Smooth muscle cell (in vitro differentiated cells): ENCODE results near the gene RNF213. TPM values are rescaled to one million over a fixed set of nuclear protein-coding genes. Genes with fewer than 3 reads are reported as not detected.

Source experiments
- DNase-seq: peaks from one replicate; lab custom pipeline; 2025; ENCODE audit not compliant: unreplicated experiment; lab: John Stamatoyannopoulos, UW
- H2AFZ ChIP-seq: fragments of 200-600 bp; sonication (generic); 2 replicates; pipeline ENCODE4 v1.6.0; 2016; ENCODE audit warnings: antibody characterized with exemption, low read depth, mild to moderate bottlenecking
- H3F3A ChIP-seq: fragments of 200-600 bp; sonication (generic); 2 replicates; pipeline ENCODE4 v1.6.0; 2017; ENCODE audit warnings: antibody characterized with exemption, low read depth
- H3K27ac ChIP-seq: fragments of 200-600 bp; sonication (generic); 2 replicates; pipeline ENCODE4 v1.5.1; 2016; ENCODE audit warnings: low read depth, mild to moderate bottlenecking
- H3K27me3 ChIP-seq: fragments of 200-600 bp; sonication (generic); 2 replicates; pipeline ENCODE4 v1.6.1; 2016; ENCODE audit warnings: low read depth, mild to moderate bottlenecking
- H3K36me3 ChIP-seq: fragments of 200-600 bp; sonication (generic); 2 replicates; pipeline ENCODE4 v1.5.1; 2016; ENCODE audit warnings: low read depth
- H3K4me1 ChIP-seq: fragments of 200-600 bp; sonication (generic); 2 replicates; pipeline ENCODE4 v1.5.1; 2016; ENCODE audit warnings: low read depth
- H3K4me2 ChIP-seq: fragments of 200-600 bp; sonication (generic); 2 replicates; pipeline ENCODE4 v1.6.0; 2016; ENCODE audit warnings: mild to moderate bottlenecking
- H3K4me3 ChIP-seq: fragments of 200-600 bp; sonication (generic); 2 replicates; pipeline ENCODE4 v1.5.1; 2016; ENCODE audit warnings: mild to moderate bottlenecking
- H3K79me2 ChIP-seq: fragments of 200-600 bp; sonication (generic); 2 replicates; pipeline ENCODE4 v1.6.0; 2016; ENCODE audit warnings: low read depth, mild to moderate bottlenecking
- H3K9ac ChIP-seq: fragments of 200-600 bp; sonication (generic); 2 replicates; pipeline ENCODE4 v1.6.0; 2016; ENCODE audit warnings: low read depth
- H3K9me3 ChIP-seq: fragments of 200-600 bp; sonication (generic); replicated peaks from 2 replicates; pipeline ENCODE4 v1.5.1; 2016; ENCODE audit warnings: low read depth
- H4K20me1 ChIP-seq: fragments of 200-600 bp; sonication (generic); 2 replicates; pipeline ENCODE4 v1.6.0; 2016; ENCODE audit warnings: low read depth
- WGBS: methylation state at CpG from one replicate; pipeline ENCODE4 v1.1.7; 2016; ENCODE audit warnings: low lambda C conversion rate; 5-methylcytosine and 5-hydroxymethylcytosine counted together
- polyA plus RNA-seq: library from polyadenylated mRNA; unstranded; fragments of >200 nt; fragmentation: Nextera tagmentation; extraction: Ambion mirVana; gene quantifications from 2 replicates; pipeline ENCODE4 v1.2.1, GENCODE V29; 2016
- total RNA-seq: library from RNA; depleted of rRNA; stranded (reverse); fragments of >200 nt; gene quantifications from 2 replicates; pipeline ENCODE4 v1.2.3, GENCODE V29; 2014
- TF ChIP-seq, protein P1 (sequence below): fragments of 200-600 bp; sonication (generic); IDR thresholded peaks from 2 replicates; pipeline ENCODE4 v1.5.1; 2017; ENCODE audit warnings: borderline replicate concordance, mild to moderate bottlenecking, antibody characterized with exemption; ENCODE audit not compliant: insufficient read depth, poor library complexity, severe bottlenecking

The RNF213 gene
- total and polyA plus RNA-seq, 2 experiments from 2014 or later: 12.8 to 43.0 TPM

DNA sequence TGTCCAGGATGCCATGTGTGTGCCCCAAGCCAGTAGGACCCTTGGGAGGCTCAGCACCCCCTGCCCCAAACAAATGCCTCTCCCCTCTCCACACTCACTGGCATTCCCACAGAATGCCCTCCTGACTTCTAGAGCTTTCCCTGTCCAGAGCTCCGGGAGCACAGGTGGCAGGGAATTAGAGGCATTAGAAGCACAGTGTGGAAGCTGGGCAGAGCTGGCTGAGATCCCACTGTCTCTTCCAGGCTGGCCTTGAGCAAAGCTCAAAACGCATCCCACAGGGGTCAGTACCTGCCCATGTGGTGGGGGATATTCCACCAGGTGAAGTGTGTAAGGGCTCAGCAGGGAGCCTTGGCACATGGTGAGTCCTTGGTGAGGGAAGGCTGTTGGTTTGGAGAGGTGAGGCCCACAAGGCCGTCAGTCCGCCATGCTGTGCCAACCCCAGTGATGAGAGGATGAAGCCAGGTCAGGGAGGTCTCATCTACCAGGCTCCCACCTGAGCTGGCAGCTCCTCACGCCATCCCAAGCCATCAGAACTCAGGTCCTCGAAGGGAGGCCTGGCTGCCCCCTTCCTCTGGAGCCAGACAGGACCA lies 172.4 kb downstream of the RNF213 start:
- Histone ChIP-seq H3K27ac (no peak overlapping the region), H3K9me3 (no peaks in the 10 kb centered on the region), H3K27me3 (no peaks in the 10 kb centered on the region), H4K20me1 (peaks cover 13% of the 10 kb centered on the region), H3K79me2 (no peaks in the 10 kb centered on the region), H3K9ac (no peak overlapping the region), H3K36me3 (no peaks in the 10 kb centered on the region), H3K4me1 (no peaks in the 10 kb centered on the region), H2AFZ (no peak overlapping the region), H3K4me2 (no peak overlapping the region), H3K4me3 (no peak overlapping the region), H3F3A (no peaks in the 10 kb centered on the region)
- no peak for DNase-seq
- 91% methylated on average over 6 of the region's 6 CpGs for WGBS
- TF ChIP-seq, protein P1, sequence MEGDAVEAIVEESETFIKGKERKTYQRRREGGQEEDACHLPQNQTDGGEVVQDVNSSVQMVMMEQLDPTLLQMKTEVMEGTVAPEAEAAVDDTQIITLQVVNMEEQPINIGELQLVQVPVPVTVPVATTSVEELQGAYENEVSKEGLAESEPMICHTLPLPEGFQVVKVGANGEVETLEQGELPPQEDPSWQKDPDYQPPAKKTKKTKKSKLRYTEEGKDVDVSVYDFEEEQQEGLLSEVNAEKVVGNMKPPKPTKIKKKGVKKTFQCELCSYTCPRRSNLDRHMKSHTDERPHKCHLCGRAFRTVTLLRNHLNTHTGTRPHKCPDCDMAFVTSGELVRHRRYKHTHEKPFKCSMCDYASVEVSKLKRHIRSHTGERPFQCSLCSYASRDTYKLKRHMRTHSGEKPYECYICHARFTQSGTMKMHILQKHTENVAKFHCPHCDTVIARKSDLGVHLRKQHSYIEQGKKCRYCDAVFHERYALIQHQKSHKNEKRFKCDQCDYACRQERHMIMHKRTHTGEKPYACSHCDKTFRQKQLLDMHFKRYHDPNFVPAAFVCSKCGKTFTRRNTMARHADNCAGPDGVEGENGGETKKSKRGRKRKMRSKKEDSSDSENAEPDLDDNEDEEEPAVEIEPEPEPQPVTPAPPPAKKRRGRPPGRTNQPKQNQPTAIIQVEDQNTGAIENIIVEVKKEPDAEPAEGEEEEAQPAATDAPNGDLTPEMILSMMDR: no peak

DNA sequence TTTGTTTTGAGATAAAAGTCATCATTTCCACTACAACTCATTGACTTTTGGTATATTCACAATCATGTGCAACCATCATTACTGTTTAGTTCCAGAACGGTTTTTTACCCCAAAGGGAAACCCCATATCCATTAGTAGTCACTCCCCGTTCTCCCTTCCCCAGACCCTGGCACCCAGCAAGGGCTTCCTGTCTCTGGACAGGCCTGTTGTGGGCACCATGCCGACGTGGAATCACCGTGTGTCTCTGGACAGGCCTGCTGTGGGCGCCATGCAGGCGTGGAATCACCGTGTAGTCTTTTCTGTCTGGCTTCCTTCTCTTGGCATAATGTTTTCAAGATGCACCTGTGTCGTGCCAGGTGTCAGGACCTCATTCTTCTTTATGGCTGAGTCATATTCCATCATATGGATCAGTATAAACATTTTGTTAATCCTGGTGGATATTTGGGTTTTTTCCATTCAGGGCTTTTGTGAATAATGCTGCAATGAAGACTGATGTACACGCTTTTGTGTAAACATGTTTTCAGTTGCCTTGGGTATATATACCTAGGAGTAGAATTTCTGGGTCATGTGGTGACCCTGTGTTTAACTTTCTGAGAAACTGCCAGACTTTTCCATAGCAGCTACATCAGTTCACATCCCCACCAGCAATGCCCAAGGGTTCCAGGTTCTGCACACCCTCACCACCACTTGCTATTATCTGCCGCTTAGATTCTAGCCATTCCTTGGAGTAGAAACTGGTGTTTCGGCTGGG lies 173.4 kb downstream of the RNF213 start:
- TF ChIP-seq, protein P1: no peak
- Histone ChIP-seq H3F3A (no peaks in the 10 kb centered on the region), H3K36me3 (no peaks in the 10 kb centered on the region), H3K4me1 (no peaks in the 10 kb centered on the region), H3K4me3 (no peak overlapping the region), H2AFZ (no peak overlapping the region), H3K9me3 (no peaks in the 10 kb centered on the region), H3K4me2 (no peak overlapping the region), H3K79me2 (no peaks in the 10 kb centered on the region), H3K27me3 (no peaks in the 10 kb centered on the region), H3K27ac (no peak overlapping the region), H3K9ac (no peak overlapping the region), H4K20me1 (peaks cover 24% of the 10 kb centered on the region)
- no peak for DNase-seq
- 79% methylated on average over 12 of the region's 12 CpGs for WGBS

DNA sequence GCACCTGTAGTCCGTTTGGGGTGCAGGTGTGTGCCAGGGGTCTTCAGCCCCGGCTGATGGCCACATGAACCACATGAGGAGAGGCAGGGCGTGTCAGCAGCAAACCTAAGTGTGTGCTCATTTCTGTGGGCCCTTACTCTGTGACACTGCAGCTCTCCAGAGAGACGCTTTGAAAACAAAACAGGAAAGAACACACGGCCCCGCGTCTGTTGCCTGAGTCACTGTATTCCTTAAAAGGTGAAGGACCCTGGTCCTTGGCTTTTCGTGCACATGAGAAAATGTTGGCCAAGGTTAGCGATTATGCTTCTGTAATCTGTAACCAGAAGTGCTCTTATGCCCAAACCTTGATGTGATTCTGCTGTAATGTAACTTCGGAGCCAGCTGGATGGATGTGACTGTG lies 176.9 kb downstream of the RNF213 start:
- H3K4me1 ChIP-seq: no peaks in the 10 kb centered on the region
- H3K36me3 ChIP-seq: no peaks in the 10 kb centered on the region
- DNase-seq: no peak
- H4K20me1 ChIP-seq: peaks cover 55% of the 10 kb centered on the region
- TF ChIP-seq, protein P1: no peak
- no peaks in the 10 kb centered on the region for H3K79me2 ChIP-seq
- H3K27ac ChIP-seq: no peak overlapping the region
- H3F3A ChIP-seq: no peaks in the 10 kb centered on the region
- H3K9ac ChIP-seq: no peak overlapping the region
- H3K4me3 ChIP-seq: no peak overlapping the region
- H3K4me2 ChIP-seq: no peak overlapping the region
- no peaks in the 10 kb centered on the region for H3K27me3 ChIP-seq
- no peaks in the 10 kb centered on the region for H3K9me3 ChIP-seq
- 77% methylated on average over 10 of the region's 10 CpGs for WGBS
- no peak overlapping the region for H2AFZ ChIP-seq
